ENCODE measurements around the gene GZF1. TPM values are rescaled to one million over a fixed set of nuclear protein-coding genes. Genes with fewer than 3 reads are reported as not detected.

GZF1 gene
- total RNA-seq, 6 experiments from 2014 or later: 10.5 to 15.9 (median 13.6) TPM

GRCh38 chr20:23410916-23411695 lies 49.1 kb downstream of the GZF1 start:
- no peak for DNase-seq
- H3K36me3 Mint-ChIP-seq (ENCODE audit: low read depth): no peaks in the 10 kb centered on the region
- TF ChIP-seq CTCF (IDR thresholded peaks at IDR 0.05): no peak
- H3K4me3 Mint-ChIP-seq: no peak overlapping the region
- H3K9me3 Mint-ChIP-seq: no peaks in the 10 kb centered on the region
- H3K27ac Mint-ChIP-seq: peak overlapping the region; percentile 57
- H3K4me1 Mint-ChIP-seq (ENCODE audit: low read depth): peaks cover 56% of the 10 kb centered on the region
- no peaks in the 10 kb centered on the region for H3K27me3 Mint-ChIP-seq (ENCODE audit: insufficient read depth)

- Mint-ChIP-seq H3K27me3 (ENCODE audit: insufficient read depth) (no peaks in the 10 kb centered on the region), H3K4me1 (ENCODE audit: low read depth) (peaks cover 59% of the 10 kb centered on the region), H3K4me3 (no peak overlapping the region), H3K36me3 (ENCODE audit: low read depth) (no peaks in the 10 kb centered on the region), H3K27ac (peak overlapping the region; percentile 19; the same call in 1 of the 2 replicates), H3K9me3 (no peaks in the 10 kb centered on the region)
- no peak for TF ChIP-seq CTCF (IDR thresholded peaks at IDR 0.05)
- DNase-seq: no peak
Measured at GRCh38 chr20:23412026-23412425, 50.0 kb downstream of the GZF1 start.

GRCh38 chr20:23413862-23414422 lies 52.0 kb downstream of the GZF1 start:
- Mint-ChIP-seq H3K27ac (no peak overlapping the region), H3K27me3 (ENCODE audit: insufficient read depth) (no peaks in the 10 kb centered on the region), H3K4me3 (no peak overlapping the region), H3K36me3 (ENCODE audit: low read depth) (no peaks in the 10 kb centered on the region), H3K4me1 (ENCODE audit: low read depth) (peaks cover 51% of the 10 kb centered on the region), H3K9me3 (no peaks in the 10 kb centered on the region)
- DNase-seq: no peak
- TF ChIP-seq CTCF (IDR thresholded peaks at IDR 0.05): no peak

- Mint-ChIP-seq H3K4me1 (ENCODE audit: low read depth) (peaks cover 58% of the 10 kb centered on the region), H3K9me3 (no peaks in the 10 kb centered on the region), H3K27me3 (ENCODE audit: insufficient read depth) (no peaks in the 10 kb centered on the region), H3K4me3 (no peak overlapping the region), H3K27ac (no peak overlapping the region), H3K36me3 (ENCODE audit: low read depth) (no peaks in the 10 kb centered on the region)
- no peak for DNase-seq
- no peak for TF ChIP-seq CTCF (IDR thresholded peaks at IDR 0.05)
Measured at GRCh38 chr20:23414526-23415188, 52.7 kb downstream of the GZF1 start.

- no peaks in the 10 kb centered on the region for H3K27me3 Mint-ChIP-seq (ENCODE audit: insufficient read depth)
- H3K27ac Mint-ChIP-seq: peak overlapping the region; percentile 33; the same call in 1 of the 2 replicates
- no peak for DNase-seq
- no peaks in the 10 kb centered on the region for H3K9me3 Mint-ChIP-seq
- H3K4me1 Mint-ChIP-seq (ENCODE audit: low read depth): peaks cover 55% of the 10 kb centered on the region
- H3K36me3 Mint-ChIP-seq (ENCODE audit: low read depth): no peaks in the 10 kb centered on the region
- no peak for TF ChIP-seq CTCF (IDR thresholded peaks at IDR 0.05)
- H3K4me3 Mint-ChIP-seq: no peak overlapping the region
Measured at GRCh38 chr20:23415555-23415954, 53.6 kb downstream of the GZF1 start.
